Measurements from ENCODE around the gene MERTK.
"Not testable (repeated sequence)": the region's sequence is repeated elsewhere in the genome, so short reads cannot be mapped to it uniquely, and the experiment has no call there.

MERTK gene

DNA sequence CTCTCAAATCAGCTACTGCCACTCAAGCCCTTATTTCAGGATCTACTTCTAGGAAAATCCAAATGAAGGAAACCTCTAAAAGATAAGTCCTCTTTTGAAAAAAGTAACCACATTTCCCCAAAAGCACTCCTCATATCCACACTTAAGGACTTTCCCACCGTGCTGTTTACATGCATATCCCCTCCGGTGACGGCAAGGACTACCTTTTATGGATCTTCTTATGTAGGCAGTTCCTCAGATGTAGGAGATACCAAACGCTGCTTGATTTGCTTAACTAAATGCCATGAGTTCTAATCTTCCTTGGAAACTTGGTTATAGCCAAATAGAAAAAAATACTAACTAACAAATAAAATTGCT, 149.8 kb downstream of the MERTK start:
- no peak for DNase-seq

DNA sequence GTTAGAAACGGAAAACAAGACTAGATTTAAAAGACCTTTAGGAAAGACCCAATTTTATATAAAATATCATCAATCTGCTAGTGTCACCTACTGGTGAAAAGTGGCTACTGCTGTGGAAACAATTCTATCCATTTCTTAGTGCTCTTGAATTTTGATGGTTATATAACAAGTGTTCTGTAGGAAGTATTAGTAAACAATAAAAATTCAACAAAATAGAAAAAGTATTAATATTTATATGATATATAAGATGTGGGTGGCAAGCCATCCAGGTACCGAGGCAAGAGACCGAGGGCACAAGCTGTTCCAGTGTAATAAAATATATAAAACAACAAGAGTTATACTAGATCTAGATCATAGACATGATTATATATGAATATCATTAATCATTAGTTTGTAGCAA, 150.5 kb downstream of the MERTK start:
- no peak for DNase-seq

DNA sequence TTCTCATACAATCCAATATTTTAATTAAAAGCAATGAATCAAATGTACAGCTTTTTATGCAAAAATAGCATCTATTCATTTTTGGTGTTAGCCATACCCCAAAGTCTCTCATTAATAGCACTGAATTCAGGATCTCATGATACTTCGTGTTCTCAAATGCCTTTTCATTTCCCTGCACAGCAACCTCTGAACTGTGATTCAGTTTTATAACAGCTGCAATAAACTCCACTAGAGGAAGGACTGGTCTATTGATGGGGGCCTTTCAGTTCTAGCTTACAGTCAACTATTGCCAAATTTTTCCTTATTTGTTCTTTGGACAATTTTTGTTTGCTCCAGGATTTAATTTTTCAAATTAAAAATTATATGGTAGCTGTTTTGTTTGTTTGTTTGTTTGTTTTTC, 151.9 kb downstream of the MERTK start:
- no peak for DNase-seq

DNA sequence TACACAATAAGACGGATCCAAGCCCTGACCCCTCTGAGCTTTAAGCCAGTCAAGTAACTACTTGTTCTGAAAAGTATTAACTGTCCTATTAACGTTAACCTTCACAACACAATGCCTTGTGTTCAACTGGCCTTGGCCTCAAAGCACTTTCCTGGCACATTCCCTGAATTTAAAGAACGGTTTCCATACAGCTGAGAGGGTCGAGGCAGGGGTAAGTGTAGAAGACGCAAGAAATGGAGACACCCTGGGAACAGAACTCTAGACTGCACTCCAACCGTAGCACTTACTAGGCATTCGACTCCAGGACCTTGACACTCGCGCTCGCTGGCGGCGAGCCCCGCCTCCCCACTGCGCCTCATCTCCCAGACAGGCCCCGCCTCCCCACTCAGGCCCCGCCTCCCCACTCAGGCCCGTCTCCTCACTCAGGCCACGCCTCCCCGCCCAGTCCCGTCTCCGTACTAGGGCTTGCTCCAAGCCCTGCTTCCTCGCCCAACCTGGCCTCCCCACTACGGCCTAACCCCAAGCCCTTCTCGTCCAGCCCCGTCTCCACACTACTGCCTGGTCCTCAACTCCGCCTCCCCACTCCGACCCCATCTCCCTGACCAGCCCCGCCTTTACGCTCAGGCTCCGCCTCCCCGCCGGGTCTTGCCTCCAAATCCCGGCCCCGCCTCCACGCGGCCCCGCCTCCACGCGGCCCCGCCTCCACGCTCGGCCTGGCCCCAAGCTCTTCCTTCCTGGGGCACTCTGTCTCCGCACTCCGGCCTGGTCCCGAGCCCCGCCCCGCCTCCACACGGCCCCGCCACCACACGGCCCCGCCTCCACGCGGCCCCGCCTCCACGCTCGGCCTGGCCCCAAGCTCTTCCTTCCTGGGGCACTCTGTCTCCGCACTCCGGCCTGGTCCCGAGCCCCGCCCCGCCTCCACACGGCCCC, 155.8 kb downstream of the MERTK start:
- DNase-seq: peak; percentile 98

DNA sequence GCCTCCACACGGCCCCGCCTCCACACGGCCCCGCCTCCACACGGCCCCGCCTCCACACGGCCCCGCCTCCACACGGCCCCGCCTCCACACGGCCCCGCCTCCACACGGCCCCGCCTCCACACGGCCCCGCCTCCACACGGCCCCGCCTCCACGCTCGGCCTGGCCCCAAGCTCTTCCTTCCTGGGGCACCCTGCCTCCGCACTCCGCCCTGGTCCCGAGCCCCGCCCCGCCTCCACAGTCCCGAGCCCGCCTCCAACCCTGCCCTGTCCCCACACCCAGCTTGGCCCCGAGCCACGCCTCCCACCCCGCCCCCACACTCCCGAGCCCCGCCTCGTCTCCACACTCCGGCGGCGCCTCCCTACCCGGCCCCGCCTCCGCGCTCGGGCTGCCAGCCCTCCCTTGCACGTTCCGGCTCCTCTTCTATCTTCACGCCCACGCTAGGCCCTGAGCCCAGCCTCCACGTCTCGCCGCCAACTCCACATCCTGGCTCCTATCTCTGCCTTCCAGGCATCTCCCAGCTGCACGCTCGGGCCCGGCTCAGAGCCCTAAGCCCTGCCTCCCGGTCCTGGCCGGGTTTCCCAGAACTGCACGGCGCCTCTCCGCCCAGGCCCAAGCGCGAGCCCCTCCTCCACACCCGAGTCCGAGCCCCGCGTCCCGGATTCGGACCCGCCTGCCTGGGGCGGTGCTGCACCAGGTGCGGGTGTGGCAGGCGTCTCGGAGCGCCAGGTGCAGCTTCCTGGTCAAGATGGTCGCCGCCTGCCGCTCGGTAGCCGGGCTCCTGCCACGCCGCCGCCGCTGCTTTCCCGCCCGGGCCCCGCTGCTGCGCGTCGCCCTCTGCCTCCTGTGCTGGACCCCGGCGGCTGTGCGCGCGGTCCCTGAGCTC, 156.7 kb downstream of the MERTK start, which contains the start of gene TMEM87B:
Gene TMEM87B, plus strand, starts transcription at position 423 of the 883 bp plus-strand sequence. Its CDS starts 323 bp downstream, at position 746.
- DNase-seq: peak; percentile 96

DNA sequence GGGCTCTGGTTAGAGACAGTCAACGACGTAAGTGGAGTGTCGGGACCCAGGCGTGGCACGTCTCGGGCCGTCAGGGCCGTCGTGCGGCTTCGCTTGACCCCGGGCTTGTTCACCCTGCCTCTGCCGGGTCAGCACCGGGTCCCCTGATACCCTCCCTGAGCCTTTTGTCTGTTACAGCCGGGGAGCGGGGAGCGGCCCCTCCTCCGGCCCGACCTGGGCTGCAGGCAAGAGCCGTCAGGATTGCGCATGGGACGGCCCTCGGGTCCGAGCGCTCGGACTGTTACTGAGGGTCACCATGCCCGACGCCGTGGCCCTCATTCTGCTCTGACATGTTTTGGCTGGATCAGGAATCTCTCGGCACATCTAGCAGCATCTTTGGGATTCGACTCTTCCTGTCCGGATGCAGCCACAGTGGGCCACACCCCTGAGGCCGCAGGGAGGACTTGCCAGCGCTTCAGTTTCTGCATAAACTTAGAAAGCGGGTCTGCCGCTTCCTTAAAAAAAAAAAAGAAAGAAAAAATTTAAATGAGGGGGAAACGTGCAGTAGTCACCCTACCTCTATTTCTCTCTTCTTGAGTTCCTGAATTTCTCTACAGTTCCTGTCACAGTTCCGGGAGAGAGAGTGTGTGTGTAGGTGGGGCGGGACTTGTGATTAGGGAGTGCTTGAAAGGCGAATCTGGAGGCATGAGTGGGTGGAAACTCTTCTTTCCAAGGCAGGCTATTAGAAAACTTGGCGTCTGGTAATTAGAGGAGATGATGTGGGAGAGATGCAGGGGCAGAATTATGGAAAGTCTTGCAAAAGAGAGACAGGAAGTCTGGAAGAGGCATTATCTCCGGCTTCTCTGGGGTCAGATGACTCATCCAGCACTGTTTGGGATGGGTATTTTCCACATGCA, 157.6 kb downstream of the MERTK start:
- no peak for DNase-seq

DNA sequence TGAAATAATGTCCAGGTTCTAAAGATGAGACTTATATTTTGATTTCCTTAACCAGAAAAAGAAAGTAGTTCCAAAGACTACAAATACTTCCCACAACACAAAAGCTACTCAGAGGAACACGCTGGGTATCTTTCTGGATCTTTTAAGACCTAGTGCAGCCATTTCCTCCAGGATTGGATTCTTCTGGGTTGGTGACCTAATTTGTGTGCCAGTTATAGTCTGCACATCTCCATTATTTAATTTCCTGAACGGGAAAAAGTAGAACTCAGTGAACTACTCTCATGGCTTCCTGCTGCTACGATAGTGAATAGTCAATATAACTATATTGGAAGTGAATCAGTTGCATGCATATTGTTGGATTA, 158.2 kb downstream of the MERTK start:
- DNase-seq: no peak

DNA sequence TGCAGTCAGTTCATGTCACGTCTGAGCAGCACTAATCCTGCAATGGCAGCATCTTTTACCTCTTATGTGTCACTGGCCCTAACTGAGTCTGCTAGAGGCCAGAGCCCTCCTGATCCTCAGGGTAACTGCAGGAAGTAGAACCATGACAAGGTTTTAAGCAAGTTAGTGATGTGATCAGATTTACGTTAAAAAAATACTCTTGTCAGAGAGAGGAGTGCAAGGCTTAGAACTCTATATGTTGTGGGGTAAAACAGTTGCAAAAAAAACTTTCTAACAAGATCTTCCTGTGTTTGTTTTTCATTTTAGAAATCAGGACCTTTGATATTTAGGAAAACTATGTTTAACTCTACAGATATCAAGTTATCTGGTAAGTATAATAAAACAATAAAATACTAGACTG, 161.3 kb downstream of the MERTK start:
- DNase-seq: no peak

DNA sequence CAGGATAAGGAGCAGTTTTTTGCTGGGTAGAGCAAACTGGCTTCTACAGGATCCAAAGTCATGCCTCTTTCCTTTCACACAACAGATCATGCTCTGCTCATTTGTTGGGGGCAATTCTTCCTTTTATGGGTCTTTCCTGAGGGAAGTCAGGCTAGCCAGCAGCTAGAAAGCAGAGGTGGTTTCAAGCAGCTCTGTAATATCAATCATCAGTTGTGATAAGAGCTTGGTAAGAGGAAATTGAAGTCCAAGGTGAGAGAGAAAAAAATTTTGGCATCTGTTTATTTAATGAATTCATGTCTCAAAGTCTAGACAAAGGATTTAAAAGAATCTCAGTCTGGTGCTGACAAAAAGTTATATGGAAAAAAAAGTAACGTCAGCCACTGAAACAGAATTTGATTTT, 162.9 kb downstream of the MERTK start:
- DNase-seq: no peak

DNA sequence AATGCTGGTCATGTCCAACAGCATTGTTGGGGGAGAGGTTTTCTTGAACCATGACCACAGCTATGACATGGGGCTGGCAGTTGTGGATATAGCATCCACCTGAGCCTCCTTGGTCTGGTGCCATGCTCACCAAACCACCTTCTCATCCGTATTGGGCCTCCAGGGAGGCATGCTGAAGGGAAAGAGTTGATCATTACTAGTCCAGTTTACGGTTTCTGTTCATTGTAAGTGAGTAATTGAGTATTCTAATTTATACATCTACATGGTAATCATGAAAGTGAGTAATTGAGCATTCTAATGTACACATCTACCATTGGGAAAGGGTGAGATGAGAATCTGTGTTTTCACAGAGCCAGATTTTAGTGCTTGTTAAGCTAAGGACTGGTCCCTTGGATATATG, 163.4 kb downstream of the MERTK start:
- no peak for DNase-seq

DNA sequence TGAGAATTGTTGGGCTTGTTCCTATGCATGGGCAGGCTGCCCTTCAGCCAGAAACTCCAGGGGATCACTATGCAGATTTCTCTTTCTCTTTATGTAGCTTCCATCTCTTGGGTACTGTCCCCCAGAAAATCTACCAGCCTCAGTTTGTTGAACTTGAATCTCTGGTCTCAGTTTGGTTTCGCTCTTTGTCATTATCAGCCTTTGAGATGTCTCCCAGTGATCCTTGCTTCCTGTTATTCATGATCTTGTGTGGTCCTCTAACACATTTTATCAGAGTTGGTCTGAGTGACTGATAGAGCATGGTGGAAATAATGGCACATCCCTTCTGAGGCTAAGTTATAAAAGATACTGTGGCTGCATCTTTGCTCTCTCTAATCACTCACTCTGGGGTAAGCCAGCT, 164.5 kb downstream of the MERTK start:
- no peak for DNase-seq

DNA sequence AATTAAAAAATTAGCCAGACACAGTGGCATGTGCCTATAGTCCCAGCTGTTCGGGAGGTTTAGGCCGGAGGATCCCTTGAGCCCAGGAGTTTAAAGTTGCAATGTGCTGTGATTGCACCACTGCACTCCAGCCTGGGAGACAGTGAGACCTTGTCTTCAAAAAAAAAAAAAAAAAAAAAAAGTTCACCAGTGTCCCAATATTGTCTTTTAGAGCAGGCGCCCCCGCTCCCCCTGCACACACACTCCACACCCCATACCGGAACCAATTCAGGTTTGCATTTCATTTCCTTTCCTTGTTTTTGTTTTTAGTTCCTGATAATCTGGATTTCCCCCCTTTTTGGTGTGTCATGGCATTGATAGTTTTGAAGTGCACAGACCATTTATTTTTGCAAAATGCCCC, 167.1 kb downstream of the MERTK start:
- no peak for DNase-seq

DNA sequence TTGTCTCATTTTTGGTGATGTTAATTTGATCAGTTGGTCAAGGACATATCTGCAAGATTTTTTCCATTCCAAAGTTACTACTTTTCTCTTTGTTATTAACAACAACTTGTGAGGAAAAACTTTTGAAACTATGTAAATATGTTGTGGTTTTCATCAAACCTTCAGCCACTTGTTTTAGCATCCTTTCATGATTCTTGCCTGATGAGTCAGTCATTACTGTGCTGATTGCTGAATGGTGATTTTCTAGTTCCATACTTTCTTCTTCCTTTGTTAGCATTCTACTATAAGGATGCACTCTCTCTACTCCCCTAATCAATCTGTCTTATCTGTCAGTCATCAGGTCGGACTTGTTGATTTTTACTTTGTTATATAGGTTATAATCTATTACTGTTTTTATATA, 167.6 kb downstream of the MERTK start:
- no peak for DNase-seq

DNA sequence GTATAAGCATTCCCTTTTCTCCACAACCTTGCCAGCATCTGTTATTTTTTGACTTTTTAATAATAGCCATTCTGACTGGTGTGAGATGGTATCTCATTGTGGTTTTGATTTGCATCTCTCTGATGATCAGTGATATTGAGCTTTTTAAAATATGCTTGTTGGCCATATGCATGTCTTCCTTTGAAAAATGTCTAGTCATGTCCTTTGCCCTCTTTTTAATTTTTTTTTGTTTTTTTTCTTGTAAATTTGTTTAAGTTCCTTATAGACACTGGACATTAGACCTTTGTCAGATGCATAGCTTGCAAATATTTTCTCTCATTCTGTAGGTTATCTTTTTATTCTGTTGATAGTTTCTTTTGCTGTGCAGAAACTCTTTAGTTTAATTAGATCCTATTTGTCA, 171.4 kb downstream of the MERTK start:
- DNase-seq: not testable (repeated sequence)

DNA sequence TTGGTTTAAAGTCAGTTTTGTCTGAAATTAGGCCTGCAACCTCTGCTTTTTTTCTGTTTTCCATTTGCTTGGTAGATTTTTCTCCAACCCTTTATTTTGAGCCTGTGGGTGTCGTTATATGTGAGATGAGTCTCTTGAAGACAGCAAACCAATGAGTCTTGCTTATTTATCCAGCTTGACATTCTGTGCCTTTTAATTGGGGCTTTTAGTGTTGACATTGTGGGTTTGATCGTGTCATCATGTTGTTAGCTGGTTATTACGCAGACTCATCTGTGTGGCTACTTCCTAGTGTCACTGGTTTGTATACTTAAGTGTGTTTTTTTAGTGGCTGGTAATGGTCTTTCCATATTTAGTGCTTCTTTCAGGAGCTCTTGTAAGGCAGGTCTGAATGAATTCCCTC, 175.5 kb downstream of the MERTK start:
- DNase-seq: no peak

DNA sequence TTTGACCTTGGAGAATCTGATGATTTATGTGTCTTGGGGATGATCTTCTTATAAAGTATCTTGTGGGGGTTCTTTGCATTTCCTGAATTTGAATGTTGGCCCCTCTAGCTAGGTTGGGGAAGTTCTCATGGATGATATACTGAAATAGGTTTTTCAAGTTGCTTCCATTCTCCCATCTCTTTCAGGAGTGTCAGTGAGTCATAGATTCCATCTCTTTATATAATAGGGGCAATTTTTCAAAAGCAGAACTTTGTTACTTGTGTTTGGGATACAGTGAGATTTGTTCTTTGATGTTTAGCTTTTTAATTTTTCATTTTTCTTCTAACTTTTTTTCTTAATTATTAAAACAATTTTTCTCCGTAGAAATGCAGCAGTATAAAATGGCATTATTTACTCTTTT, 176.1 kb downstream of the MERTK start:
- DNase-seq: no peak

DNA sequence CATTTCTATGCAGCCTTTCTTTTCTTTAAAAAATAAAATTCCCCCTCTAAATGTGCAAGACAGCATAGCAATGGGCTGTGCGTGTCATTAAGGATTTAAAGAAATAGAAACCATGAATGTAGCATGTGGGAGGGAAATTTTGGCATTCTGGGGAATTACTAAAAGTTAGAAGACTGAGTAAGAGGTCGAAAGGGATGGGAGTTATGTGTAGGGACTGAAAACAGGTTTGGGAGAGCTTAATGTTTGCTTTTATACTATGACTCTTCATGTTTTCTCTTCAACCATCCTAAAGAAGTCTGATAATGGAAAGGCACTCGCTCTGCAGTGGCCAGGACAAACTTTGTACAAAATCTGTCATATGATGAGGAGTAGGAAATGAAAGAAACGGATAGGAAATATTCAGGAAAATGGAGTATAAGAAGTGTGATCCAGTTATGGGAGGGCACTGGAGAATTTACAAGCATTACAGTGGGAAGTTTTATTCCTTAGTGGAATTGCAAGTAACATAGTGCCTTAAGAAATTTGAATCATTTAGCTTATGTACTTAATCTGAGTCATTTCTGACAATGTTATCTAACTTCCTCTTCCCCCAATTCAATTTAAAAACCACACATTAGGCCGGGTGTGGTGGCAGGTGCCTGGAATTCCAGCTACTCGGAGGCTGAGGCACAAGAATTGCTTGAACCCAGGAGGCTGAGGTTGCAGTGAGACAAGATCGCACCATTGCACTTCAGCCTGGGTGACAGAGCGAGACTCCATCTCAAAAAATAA, 177.3 kb downstream of the MERTK start:
- no peak for DNase-seq

DNA sequence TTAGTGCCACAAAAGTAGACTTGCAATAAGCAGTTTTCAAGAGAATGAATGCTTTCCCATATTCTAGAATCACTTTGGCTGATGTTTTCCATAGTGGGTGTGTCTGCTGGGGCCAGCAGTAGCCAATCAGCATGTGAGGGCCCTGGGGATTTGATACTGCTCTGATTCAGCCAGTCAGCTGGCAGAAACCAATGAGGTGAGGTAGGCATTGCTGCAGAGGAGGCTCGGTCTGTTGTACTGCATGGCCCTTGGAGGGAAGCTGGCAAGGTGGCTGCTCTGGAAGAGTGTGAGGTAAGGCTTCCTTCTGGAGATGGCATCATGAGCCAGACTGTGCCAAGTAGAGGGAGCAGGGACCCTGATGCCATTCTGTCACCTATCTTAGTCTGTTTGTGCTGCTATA, 179.4 kb downstream of the MERTK start:
- no peak for DNase-seq

Measured in activated T-cell treated with anti-CD3 and anti-CD28 coated beads, Interleukin-2, amount 50 U/mL, for 1 hour (primary cell).